Activated CD4-positive, alpha-beta T cell treated with anti-CD3 and anti-CD28 coated beads for 24 hours (primary cell): Measurements from ENCODE around the gene TBX1.
"Not testable (repeated sequence)": the region's sequence is repeated elsewhere in the genome, so short reads cannot be mapped to it uniquely, and the experiment has no call there.

Experiments used
- DNase-seq, 2 donors: peaks; one replicate each; pipeline ENCODE4 v3.0.0-alpha.2; 2020; ENCODE audit warnings: low read depth in 2 of 2

TBX1 gene

DNA sequence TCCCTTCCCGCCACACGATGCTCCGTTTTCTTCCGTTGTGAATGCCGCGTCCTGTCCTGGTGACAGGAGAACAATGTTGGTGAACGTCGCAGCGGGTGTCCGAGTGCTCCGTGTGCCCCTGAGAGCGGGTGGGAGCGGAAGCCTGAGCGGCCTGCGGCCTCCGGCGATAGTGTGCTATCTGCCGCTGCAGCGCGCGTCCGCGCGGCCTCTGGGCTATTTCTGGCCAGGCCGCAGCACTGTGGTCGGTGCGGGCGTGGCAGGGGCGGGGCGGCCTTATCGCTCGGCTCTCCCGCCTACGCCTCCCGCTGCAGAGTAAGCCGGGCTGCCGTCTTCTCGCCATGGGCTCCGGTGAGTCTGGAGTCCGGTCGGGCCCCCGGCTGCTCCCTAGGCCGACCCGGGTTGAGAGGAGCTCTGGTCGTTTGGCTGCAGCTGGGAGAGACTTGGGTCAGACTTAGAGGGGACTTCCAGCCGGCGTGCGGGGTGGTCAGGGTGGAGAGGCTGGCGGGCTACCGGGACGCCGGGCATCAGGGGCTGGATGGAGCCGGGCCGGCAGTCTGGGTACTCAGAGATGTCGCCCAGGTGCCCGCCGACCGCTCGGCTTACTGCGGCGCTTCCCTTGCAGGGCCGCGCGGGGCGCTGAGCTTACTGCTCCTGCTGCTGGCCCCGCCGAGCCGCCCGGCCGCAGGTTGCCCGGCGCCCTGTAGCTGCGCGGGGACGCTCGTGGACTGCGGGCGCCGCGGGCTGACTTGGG, 37.2 kb upstream of the TBX1 start, which contains the start of gene GP1BB:
TSS of gene GP1BB (plus strand) at position 308 of the 751 bp plus-strand sequence. CDS start at position 339, 31 bp downstream.
- DNase-seq, result no peak

DNA sequence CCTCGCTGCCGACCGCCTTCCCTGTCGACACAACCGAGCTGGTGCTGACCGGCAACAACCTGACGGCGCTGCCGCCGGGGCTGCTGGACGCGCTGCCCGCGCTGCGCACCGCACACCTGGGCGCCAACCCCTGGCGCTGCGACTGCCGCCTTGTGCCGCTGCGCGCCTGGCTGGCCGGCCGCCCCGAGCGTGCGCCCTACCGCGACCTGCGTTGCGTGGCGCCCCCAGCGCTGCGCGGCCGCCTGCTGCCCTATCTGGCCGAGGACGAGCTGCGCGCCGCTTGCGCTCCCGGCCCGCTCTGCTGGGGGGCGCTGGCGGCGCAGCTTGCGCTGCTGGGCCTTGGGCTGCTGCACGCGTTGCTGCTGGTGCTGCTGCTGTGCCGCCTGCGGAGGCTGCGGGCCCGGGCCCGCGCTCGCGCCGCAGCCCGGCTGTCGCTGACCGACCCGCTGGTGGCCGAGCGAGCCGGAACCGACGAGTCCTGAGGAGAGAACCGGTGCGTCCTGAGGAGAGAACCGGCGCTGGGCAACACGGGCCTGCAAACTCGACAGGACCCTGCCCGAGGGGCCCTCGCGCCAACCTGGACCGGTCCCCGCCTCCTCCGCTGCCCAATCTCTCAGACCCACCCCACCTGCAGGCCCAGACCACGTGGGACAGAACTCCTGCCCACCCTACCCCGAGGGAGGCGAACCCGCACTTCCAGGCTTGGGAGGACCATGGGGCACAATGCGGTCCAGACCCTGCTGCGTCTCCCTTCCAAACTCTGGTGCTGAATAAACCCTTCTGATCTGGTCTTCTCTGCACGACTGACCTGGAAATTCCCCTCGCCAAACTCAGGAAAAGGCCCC, 36.4 kb upstream of the TBX1 start:
- peak in 1 of 2 donors; percentile 28 for DNase-seq

GRCh38 chr22:19724927-19725661, 35.5 kb upstream of the TBX1 start:
- DNase-seq, result no peak

DNA sequence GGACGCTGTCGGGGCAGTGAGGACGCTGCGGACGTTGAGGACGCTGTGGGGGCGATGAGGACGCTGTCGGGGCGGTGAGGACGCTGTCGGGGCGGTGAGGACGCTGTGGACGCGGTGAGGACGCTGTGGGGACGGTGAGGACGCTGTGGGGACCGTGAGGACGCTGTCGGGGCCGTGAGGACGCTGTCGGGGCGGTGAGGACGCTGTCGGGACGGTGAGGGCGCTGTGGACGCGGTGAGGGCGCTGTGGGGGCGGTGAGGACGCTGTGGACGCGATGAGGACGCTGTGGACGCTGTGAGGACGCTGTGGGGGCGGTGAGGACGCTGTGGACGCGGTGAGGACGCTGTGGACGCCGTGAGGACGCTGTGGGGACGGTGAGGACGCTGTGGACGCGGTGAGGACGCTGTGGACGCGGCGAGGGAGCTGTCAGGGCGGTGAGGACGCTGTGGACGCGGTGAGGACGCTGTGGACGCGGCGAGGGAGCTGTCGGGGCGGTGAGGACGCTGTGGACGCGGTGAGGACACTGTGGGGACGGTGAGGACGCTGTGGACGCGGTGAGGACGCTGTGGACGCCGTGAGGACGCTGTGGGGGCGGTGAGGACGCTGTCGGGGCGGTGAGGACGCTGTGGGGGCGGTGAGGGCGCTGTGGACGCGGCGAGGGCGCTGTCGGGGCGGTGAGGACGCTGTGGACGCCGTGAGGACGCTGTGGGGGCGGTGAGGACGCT, 34.4 kb upstream of the TBX1 start:
- not testable (repeated sequence) for DNase-seq

GRCh38 chr22:19727310-19728150, 33.0 kb upstream of the TBX1 start:
- no peak for DNase-seq

GRCh38 chr22:19728271-19728670, 32.3 kb upstream of the TBX1 start:
- no peak for DNase-seq

- no peak for DNase-seq
Observed at GRCh38 chr22:19728836-19729235, 31.7 kb upstream of the TBX1 start.

DNA sequence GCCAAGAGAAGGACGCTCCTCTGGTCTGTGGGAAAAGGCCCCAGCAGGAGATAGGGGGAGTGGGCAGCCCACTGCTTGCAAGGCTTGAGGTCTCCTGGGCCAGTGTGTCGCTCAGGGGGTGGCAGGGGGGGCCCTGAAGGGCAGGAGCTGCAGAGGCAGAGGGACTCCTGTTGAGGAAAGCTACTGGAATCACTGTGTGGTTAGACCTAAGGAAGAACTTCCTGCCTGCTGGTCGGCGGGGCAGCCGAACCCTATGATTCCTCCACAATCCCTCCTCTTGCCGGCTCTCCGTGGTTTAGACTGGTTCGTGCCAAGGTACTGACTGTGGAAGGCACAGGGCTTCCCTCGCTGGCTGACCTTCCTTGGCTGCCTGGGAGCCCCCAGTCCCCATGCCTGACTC, 31.1 kb upstream of the TBX1 start:
- DNase-seq, result no peak

DNA sequence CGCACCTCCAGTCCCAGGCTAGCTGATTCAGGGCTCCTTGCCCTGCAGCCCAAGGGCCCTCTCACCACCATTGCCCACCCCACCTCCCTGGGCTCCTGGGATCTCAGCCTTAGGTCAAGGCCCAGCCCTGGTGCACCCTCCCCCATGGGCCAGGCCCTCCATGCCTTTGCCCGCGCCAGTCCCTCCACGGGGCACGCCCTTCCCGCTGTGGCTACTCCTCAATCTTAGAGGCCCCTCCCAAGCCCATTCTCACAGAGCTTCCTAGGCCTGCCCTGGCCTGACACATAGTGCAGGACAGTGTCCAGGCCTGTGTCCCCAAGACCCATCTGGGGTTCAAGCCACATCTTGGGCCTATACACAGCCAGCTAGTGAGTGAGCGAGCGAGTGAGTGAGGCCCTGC, 30.4 kb upstream of the TBX1 start:
- no peak for DNase-seq

DNA sequence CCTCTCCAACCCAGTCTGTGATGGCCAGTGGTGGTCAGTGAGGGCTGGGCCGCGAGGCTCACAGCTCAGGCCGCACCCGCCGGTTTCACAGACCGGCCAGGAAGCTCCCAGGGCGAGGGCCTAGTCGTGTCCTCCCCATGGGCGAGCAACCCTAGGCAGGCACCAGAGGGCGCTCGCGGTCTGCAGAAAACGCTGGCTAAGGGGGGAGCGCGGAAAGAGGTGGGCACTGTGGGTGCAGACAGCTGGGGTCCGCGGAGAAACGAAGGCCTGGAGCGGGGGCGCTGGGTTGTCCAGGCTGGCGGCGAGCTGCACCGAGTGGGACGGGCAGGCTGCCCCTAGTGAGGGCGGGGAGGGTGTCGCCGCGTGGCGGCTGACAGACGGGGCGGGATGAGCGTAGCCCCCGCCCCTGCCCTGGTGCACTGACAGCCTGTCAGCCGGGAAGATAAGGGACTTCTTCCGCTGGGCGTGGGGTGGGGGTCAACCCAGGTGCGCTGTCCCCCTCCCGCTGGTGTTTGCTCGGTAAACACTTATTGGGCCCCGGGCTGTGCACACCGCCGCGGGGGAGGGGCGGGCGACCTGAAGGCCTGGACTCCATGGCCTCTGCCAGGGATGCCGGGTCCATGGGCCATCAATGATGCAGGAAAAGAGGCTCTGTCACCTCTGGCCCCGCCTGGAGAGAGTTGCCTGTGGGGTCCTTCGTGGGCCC, 29.8 kb upstream of the TBX1 start:
- peak; percentile 79 to 83 for DNase-seq

GRCh38 chr22:19731361-19732135, 29.0 kb upstream of the TBX1 start:
- no peak for DNase-seq

GRCh38 chr22:19732403-19733113, 28.0 kb upstream of the TBX1 start:
- DNase-seq, result no peak

DNA sequence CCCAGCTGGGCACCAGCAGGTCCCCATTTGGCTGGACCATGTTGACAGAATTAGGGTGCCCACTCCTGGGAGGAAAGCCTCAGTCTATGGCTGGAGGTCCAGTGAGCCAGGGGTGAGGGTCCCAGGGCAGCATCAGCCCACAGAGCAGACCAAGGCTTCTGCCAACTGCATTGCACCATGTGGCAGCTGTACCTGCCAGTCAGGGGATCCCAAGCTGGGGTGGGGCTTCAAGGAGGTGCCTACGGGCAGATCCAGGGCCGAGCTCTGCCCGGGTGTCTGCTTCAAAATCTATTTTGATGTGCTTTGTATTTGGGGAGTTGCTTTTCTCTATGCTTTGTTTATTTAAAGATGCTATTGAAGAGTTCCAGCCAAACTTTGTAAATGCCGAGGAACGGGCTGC, 26.8 kb upstream of the TBX1 start:
- no peak for DNase-seq

DNA sequence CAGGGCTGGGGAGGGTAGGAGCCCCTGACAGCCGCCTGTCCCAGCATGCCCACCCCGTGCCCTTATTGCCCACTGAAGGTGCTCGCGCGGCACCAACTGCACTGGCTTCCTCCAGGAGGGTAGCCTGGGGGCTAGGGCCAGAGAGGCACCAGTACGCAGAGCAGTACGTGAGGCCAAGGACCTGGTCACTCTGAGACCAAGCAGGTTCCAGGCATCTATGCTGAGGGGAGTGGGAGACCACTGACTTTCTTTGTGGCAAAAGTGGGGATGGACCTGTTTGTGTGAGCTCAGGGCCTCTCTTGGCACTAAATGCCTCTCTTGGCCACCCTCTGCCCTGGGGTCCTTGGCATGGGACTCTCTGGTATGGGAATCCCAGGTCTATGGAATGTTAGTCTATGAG, 26.4 kb upstream of the TBX1 start:
- no peak for DNase-seq

DNA sequence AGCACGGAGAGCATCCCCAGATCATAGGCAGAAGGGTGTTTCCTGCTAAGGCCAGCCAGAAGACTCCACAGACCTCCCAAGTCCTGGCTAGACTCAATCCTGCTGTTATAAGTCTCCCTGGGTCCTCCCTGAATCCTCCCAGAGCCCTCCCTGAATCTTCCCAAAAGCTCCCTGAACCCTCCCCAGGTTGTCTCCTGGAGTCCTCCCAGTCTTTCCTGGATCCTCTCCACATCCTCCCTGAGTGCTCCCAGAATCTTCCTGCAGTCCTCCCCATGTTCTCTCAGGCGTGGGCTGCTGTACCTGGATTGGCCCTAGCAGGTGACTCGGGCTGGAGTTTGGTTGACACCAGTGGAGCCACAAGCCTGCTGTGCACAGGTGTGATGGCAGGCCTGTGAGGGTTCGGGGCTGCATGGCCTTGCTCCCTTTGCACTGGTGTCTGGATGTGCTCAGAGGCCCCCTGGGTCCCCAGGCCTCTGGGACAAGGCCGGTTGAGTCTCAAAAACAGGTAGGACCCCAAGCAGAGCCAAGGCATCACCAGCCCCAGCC, 25.7 kb upstream of the TBX1 start:
- DNase-seq, result no peak

- no peak for DNase-seq
Observed at GRCh38 chr22:19735665-19736510, 24.7 kb upstream of the TBX1 start.
